Tibial nerve (tissue), 4 donors: ENCODE results near the gene RIGI.

Source experiments
- EP300 ChIP-seq, 2 donors: sonication (generic); formaldehyde crosslinking; IDR thresholded peaks; one replicate each; pipeline ENCODE4 v1.6.1; 2017; ENCODE audit warnings: antibody characterized with exemption in 2 of 2, mild to moderate bottlenecking in 1 of 2
- TF ChIP-seq, protein P1 (sequence below), 5 experiments: fragments of 200-600 bp in 3 of 5; fragments of 450-650 bp in 2 of 5; sonication (generic) in 3 of 5; IDR thresholded peaks; one replicate each; pipeline ENCODE4 v1.5.1; 2016 to 2019; ENCODE audit warnings: antibody characterized with exemption in 5 of 5, mild to moderate bottlenecking in 3 of 5, moderate library complexity in 2 of 5

DNA sequence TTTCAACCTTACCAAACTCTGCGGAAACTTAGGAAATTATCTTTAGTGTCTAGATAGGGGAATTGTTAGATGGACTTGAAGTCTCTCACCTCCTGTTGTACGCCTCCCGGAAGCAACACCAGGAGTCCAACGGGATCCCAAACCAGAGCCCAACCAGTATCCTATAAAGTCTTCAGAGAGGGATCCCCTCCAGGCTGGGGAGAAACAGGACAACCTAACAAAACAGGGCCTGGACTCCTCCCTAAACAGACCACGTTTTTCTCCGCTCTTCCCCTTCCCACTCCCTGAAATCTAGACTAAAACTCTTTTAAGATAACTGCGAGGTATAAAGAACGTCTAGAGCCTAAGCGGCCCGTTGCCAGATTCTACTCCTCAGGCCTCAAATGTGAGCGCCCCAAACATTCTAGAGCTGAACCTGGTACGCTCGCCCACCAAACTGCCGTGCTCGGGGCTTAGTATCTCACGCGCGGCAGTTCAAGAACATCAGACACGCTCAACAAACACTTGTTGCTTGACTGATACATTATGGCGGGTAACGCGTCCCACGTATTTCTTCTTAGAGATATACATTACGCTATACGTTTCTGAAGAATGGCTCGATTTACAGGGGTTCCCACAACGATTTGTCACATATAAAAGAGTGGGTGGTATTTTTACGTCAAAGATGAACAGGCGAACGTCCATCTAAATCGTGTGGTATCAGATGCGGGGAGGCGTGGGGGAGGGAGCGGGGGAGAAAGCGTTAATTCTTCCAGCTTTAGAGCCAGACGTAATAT, 25.5 kb upstream of the RIGI start:
- no peak for TF ChIP-seq EP300 (IDR thresholded peaks at IDR 0.05)
- TF ChIP-seq, protein P1, sequence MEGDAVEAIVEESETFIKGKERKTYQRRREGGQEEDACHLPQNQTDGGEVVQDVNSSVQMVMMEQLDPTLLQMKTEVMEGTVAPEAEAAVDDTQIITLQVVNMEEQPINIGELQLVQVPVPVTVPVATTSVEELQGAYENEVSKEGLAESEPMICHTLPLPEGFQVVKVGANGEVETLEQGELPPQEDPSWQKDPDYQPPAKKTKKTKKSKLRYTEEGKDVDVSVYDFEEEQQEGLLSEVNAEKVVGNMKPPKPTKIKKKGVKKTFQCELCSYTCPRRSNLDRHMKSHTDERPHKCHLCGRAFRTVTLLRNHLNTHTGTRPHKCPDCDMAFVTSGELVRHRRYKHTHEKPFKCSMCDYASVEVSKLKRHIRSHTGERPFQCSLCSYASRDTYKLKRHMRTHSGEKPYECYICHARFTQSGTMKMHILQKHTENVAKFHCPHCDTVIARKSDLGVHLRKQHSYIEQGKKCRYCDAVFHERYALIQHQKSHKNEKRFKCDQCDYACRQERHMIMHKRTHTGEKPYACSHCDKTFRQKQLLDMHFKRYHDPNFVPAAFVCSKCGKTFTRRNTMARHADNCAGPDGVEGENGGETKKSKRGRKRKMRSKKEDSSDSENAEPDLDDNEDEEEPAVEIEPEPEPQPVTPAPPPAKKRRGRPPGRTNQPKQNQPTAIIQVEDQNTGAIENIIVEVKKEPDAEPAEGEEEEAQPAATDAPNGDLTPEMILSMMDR (IDR thresholded peaks at IDR 0.05), result no peak
